ENCODE measurements around the gene GARIN5B. TPM values are rescaled to one million over a fixed set of nuclear protein-coding genes. Genes with fewer than 3 reads are reported as not detected.

The GARIN5B gene
- total and polyA plus RNA-seq, 9 donors, result not detected

GRCh38 chr19:55389386-55390317 is 26.6 kb upstream of the GARIN5B start:
- no peaks in the 10 kb centered on the region for H3K36me3 ChIP-seq
- H3K4me3 ChIP-seq, result no peak overlapping the region
- TF ChIP-seq POLR2A (IDR thresholded peaks at IDR 0.05), result no peak
- TF ChIP-seq EP300 (IDR thresholded peaks at IDR 0.05), result no peak
- no peak for TF ChIP-seq CTCF (IDR thresholded peaks at IDR 0.05)
- intact Hi-C loops (cut with DNase I), result loop anchor here in 3 of 4 donors (5.0 to 10.0 kb wide), 4 partner anchors 73 to 115 kb away; partner anchors contain the start of genes C19orf85 (in 1 of the 3) and ISOC2 (in 1 of the 3)
- no peaks in the 10 kb centered on the region for H3K9me3 ChIP-seq
- H3K27me3 ChIP-seq, result no peaks in the 10 kb centered on the region
- no peak overlapping the region for H3K27ac ChIP-seq
- 68 to 74% (median 73%) methylated on average over 16 to 21 of the region's 21 CpGs for WGBS, 3 donors
- DNase-seq, result no peak
- peaks cover 21% of the 10 kb centered on the region for H3K4me1 ChIP-seq (ENCODE audit: insufficient read depth)

DNA sequence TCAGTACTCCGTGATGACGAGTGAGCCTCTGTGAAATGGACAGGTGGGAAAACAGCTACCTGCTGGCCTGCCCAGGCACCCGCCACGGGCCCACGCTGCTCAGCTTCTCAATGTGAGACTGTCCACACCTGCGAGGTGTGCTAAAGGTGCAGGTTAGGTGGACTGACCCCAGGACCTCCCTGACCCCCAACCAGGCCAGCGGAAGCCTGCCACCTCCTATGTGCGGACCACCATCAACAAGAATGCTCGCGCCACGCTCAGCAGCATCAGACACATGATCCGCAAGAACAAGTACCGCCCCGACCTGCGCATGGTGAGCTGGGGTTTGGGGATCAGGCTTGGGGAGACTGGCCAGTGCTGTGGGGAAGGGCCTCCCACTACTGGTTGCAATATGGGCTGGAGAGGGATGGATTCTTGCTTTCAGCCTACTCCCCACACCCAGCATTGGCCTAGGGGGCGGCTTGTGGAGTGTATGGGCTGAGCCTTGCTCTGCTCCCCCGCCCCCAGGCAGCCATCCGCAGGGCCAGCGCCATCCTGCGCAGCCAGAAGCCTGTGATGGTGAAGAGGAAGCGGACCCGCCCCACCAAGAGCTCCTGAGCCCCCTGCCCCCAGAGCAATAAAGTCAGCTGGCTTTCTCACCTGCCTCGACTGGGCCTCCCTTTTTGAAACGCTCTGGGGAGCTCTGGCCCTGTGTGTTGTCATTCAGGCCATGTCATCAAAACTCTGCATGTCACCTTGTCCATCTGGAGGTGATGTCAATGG is 24.9 kb upstream of the GARIN5B start:
- no peak for DNase-seq
- intact Hi-C loops (cut with DNase I), result loop anchor here in 3 of 4 donors (5.0 to 10.0 kb wide), 4 partner anchors 74 to 117 kb away; partner anchors contain the start of genes C19orf85 (in 1 of the 3) and ISOC2 (in 1 of the 3)
- Histone ChIP-seq H3K27me3 (no peaks in the 10 kb centered on the region), H3K9me3 (no peaks in the 10 kb centered on the region), H3K4me1 (ENCODE audit: insufficient read depth) (peaks cover 26% of the 10 kb centered on the region), H3K27ac (no peak overlapping the region), H3K4me3 (no peak overlapping the region), H3K36me3 (no peaks in the 10 kb centered on the region)
- TF ChIP-seq EP300 (IDR thresholded peaks at IDR 0.05) (no peak), CTCF (IDR thresholded peaks at IDR 0.05) (no peak), POLR2A (IDR thresholded peaks at IDR 0.05) (no peak)
- WGBS, 3 donors, result 66 to 74% (median 69%) methylated on average over 24 of the region's 24 CpGs

- intact Hi-C loops (cut with DNase I), result loop anchor here in 3 of 4 donors (5.0 to 10.0 kb wide), 4 partner anchors 76 to 118 kb away; partner anchors contain the start of genes C19orf85 (in 1 of the 3) and ISOC2 (in 1 of the 3)
- WGBS, 3 donors, result 1 to 2% (median 2%) methylated on average over 33 of the region's 33 CpGs
- peaks cover 26% of the 10 kb centered on the region for H3K4me1 ChIP-seq (ENCODE audit: insufficient read depth)
These were observed 23.5 kb upstream of the GARIN5B start for GRCh38 chr19:55386493-55386971.

More at GRCh38 chr19:55386493-55386971, 23.5 kb upstream of the GARIN5B start:
- DNase-seq, result peak in 1 of 5 donors; percentile 41
- TF ChIP-seq POLR2A (IDR thresholded peaks at IDR 0.05) (no peak), EP300 (IDR thresholded peaks at IDR 0.05) (no peak), CTCF (IDR thresholded peaks at IDR 0.05) (no peak)
- no peaks in the 10 kb centered on the region for H3K9me3 ChIP-seq
- peak overlapping the region; percentile 64 to 95 for H3K27ac ChIP-seq
- H3K4me3 ChIP-seq, result peak overlapping the region; percentile 56
- no peaks in the 10 kb centered on the region for H3K36me3 ChIP-seq
- no peaks in the 10 kb centered on the region for H3K27me3 ChIP-seq

Measured in ovary (tissue), 9 donors.